Fibroblast of lung (primary cell): ENCODE data around the gene SELPLG. TPM values are rescaled to one million over a fixed set of nuclear protein-coding genes. Genes with fewer than 3 reads are reported as not detected.
"Not testable (repeated sequence)": the region's sequence is repeated elsewhere in the genome, so short reads cannot be mapped to it uniquely, and the experiment has no call there.

Source experiments
- DNase-seq, 2 donors: peaks; one replicate each; pipeline versions ENCODE4 v3.0.0 to v3.0.0-alpha.2; 2010; ENCODE audit warnings: low read depth in 2 of 2
- H2AFZ ChIP-seq: 2 replicates; pipeline ENCODE4 v1.5.1; 2012; ENCODE audit warnings: low read length, control low read depth, inconsistent platforms
- H3K27ac ChIP-seq: 2 replicates; pipeline ENCODE4 v1.5.1; 2011; ENCODE audit warnings: low read length, control low read depth; ENCODE audit not compliant: insufficient read depth
- H3K27me3 ChIP-seq: 2 replicates; pipeline ENCODE4 v1.5.1; 2011; ENCODE audit warnings: mild to moderate bottlenecking, low read length; ENCODE audit not compliant: control insufficient read depth, insufficient read depth
- H3K36me3 ChIP-seq: 2 replicates; pipeline ENCODE4 v1.5.1; 2011; ENCODE audit warnings: low read length; ENCODE audit not compliant: control insufficient read depth, insufficient read depth
- H3K4me1 ChIP-seq: 2 replicates; pipeline ENCODE4 v1.5.1; 2011; ENCODE audit warnings: low read length; ENCODE audit not compliant: control insufficient read depth, insufficient read depth; ENCODE audit errors: extremely low read depth
- H3K4me2 ChIP-seq: 2 replicates; pipeline ENCODE4 v1.5.1; 2011; ENCODE audit warnings: low read length, control low read depth; ENCODE audit not compliant: insufficient read depth; ENCODE audit errors: extremely low read depth
- H3K4me3 ChIP-seq, 4 experiments: fragments of 200-600 bp in 1 of 4; sonication (generic) in 1 of 4; replicated peaks in 1 of 4; 2 replicates each; pipeline ENCODE4 v1.5.1; 2011 to 2016; ENCODE audit warnings: low read length in 4 of 4, low read depth in 3 of 4, mild to moderate bottlenecking in 3 of 4, control low read depth in 2 of 4, inconsistent platforms in 1 of 4, mixed read lengths in 1 of 4; ENCODE audit not compliant: insufficient read depth in 1 of 4; ENCODE audit errors: control extremely low read depth in 1 of 4
- H3K79me2 ChIP-seq: 2 replicates; pipeline ENCODE4 v1.5.1; 2012; ENCODE audit warnings: mild to moderate bottlenecking, low read length, inconsistent platforms; ENCODE audit not compliant: control insufficient read depth, insufficient read depth
- H3K9ac ChIP-seq: 2 replicates; pipeline ENCODE4 v1.5.1; 2011; ENCODE audit warnings: mild to moderate bottlenecking, low read length, control low read depth; ENCODE audit not compliant: insufficient read depth
- H3K9me3 ChIP-seq: 2 replicates; pipeline ENCODE4 v1.5.1; 2012; ENCODE audit warnings: low read depth, low read length; ENCODE audit not compliant: control insufficient read depth, insufficient read depth
- H4K20me1 ChIP-seq: 2 replicates; pipeline ENCODE4 v1.5.1; 2011; ENCODE audit warnings: low read length; ENCODE audit not compliant: control insufficient read depth, insufficient read depth; ENCODE audit errors: extremely low read depth
- EZH2 ChIP-seq: IDR thresholded peaks from 2 replicates; pipeline ENCODE4 v1.5.1; 2012; ENCODE audit warnings: low read length, control low read depth, mild to moderate bottlenecking; ENCODE audit errors: missing control alignments
- polyA plus RNA-seq, 2 donors: library from polyadenylated mRNA; depleted of rRNA in 1 of 2; stranded (reverse) in 1 of 2; unstranded in 1 of 2; fragments of >200 nt; gene quantifications; 2 replicates each; pipeline ENCODE4 v1.2.1, GENCODE V29; 2011 to 2012; ENCODE audit warnings: missing spikeins in 1 of 2
- total RNA-seq: library from RNA; depleted of rRNA; stranded (reverse); fragments of >200 nt; gene quantifications from 2 replicates; pipeline ENCODE4 v1.2.1, GENCODE V29; 2014
- TF ChIP-seq, protein P1 (sequence below), 2 donors: IDR thresholded peaks in 1 of 2; conservative IDR thresholded peaks in 1 of 2; 1 replicate in 1 of 2; 2 replicates in 1 of 2; pipeline ENCODE4 v1.5.1; 2011 to 2012; ENCODE audit warnings: low read length in 2 of 2, control low read depth in 1 of 2, inconsistent platforms in 1 of 2, low read depth in 1 of 2, mild to moderate bottlenecking in 1 of 2

Gene SELPLG
- total and polyA plus RNA-seq, 2 donors (not counting 1 experiment from before 2014, with no cell fraction given), result 1.5 to 3.0 TPM

GRCh38 chr12:108575199-108575912 lies 58.3 kb downstream of the SELPLG start:
- Histone ChIP-seq H3K9ac (no peak overlapping the region), H3K36me3 (no peaks in the 10 kb centered on the region), H3K27ac (no peak overlapping the region), H3K79me2 (no peaks in the 10 kb centered on the region), H3K4me3 (no peak overlapping the region), H3K27me3 (no peaks in the 10 kb centered on the region), H4K20me1 (no peaks in the 10 kb centered on the region), H2AFZ (no peak overlapping the region), H3K9me3 (no peaks in the 10 kb centered on the region), H3K4me2 (no peak overlapping the region), H3K4me1 (peaks cover 15% of the 10 kb centered on the region)
- DNase-seq, result no peak
- no peak for TF ChIP-seq EZH2
- TF ChIP-seq, protein P1, sequence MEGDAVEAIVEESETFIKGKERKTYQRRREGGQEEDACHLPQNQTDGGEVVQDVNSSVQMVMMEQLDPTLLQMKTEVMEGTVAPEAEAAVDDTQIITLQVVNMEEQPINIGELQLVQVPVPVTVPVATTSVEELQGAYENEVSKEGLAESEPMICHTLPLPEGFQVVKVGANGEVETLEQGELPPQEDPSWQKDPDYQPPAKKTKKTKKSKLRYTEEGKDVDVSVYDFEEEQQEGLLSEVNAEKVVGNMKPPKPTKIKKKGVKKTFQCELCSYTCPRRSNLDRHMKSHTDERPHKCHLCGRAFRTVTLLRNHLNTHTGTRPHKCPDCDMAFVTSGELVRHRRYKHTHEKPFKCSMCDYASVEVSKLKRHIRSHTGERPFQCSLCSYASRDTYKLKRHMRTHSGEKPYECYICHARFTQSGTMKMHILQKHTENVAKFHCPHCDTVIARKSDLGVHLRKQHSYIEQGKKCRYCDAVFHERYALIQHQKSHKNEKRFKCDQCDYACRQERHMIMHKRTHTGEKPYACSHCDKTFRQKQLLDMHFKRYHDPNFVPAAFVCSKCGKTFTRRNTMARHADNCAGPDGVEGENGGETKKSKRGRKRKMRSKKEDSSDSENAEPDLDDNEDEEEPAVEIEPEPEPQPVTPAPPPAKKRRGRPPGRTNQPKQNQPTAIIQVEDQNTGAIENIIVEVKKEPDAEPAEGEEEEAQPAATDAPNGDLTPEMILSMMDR (conservative IDR thresholded peaks at IDR 0.05 in 1 of 2, IDR thresholded peaks at IDR 0.05 in 1 of 2; ENCODE audit: low read depth in 1 of 2, low read length in 2 of 2), result no peak

- not testable (repeated sequence) for H3K36me3 ChIP-seq, H3K4me2 ChIP-seq, H3K9ac ChIP-seq, H2AFZ ChIP-seq, H3K79me2 ChIP-seq, H3K9me3 ChIP-seq, H3K27me3 ChIP-seq, H3K27ac ChIP-seq, DNase-seq, H3K4me3 ChIP-seq, H4K20me1 ChIP-seq
- peaks cover 13% of the 10 kb centered on the region for H3K4me1 ChIP-seq
Measured at GRCh38 chr12:108574276-108574675, 59.4 kb downstream of the SELPLG start.

DNA sequence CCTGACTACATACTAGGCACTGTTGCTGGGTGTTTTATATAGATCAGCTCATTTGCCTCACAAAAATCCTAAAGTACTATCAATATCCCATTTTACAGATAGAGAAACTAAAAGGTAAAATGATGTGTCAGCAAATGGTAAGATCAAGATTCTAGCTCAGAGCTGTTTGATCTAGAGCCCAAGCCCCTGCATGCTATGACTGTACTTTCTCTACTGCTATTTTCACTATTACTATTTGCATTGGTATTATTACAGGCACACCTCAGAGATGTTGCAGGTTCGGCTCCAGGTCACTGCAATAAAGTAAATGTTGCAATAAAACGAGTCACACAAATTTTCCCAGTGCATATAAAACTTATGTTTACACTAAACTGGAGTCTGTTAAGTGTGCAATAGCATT lies 60.4 kb downstream of the SELPLG start:
- Histone ChIP-seq H3K4me1 (peaks cover 13% of the 10 kb centered on the region), H3K27ac (no peak overlapping the region), H3K4me3 (no peak overlapping the region), H4K20me1 (no peaks in the 10 kb centered on the region), H3K9me3 (no peaks in the 10 kb centered on the region), H3K79me2 (no peaks in the 10 kb centered on the region), H2AFZ (no peak overlapping the region), H3K27me3 (no peaks in the 10 kb centered on the region), H3K4me2 (no peak overlapping the region), H3K9ac (no peak overlapping the region), H3K36me3 (peaks cover 4% of the 10 kb centered on the region)
- DNase-seq, result no peak
- TF ChIP-seq, protein P1 (conservative IDR thresholded peaks at IDR 0.05 in 1 of 2, IDR thresholded peaks at IDR 0.05 in 1 of 2; ENCODE audit: low read depth in 1 of 2, low read length in 2 of 2), result no peak
